HCT116 (cell line): ENCODE results near the gene RGS6. TPM values are rescaled to one million over a fixed set of nuclear protein-coding genes. Genes with fewer than 3 reads are reported as not detected.

ENCODE experiments used
- ATAC-seq: fragments of 200-7000 bp; cut with Tn5 transposase; 2 replicates; pipeline ENCODE4 v1.9.1; 2020; ENCODE audit warnings: mild to moderate bottlenecking, moderate library complexity
- BruUV-seq: library from RNA; stranded (reverse); fragments of 400-500 nt; replicated peaks from 2 replicates; lab custom pipeline; 2021; lab: Mats Ljungman, UMichigan
- CTCF ChIA-PET: fragments of 300-600 bp; sonication (Branson Sonifier 250); formaldehyde crosslinking; loops from one replicate; lab custom pipeline; 2021; ENCODE audit warnings: antibody characterized with exemption; lab: Charles Lee
- POLR2A ChIA-PET: fragments of 300-600, 350-600 bp; sonication (Branson Sonifier 250); formaldehyde crosslinking; loops from one replicate; lab custom pipeline; 2021; ENCODE audit warnings: antibody characterized with exemption; lab: Charles Lee
- RAD21 ChIA-PET, 2 experiments: fragments of 300-600 bp; sonication (Branson Sonifier 250); formaldehyde crosslinking; loops; one replicate each; lab custom pipeline; 2023; ENCODE audit warnings: low total read pairs in 2 of 2; ENCODE audit not compliant: uncharacterized antibody in 2 of 2, unreplicated experiment in 2 of 2, low non-redundant PET in 1 of 2; lab: Charles Lee
- DNase-seq: peaks from one replicate; pipeline ENCODE4 v3.0.0-alpha.2; 2010; ENCODE audit warnings: low read depth, low spot score
- H2AFZ ChIP-seq: fragments of 200-600 bp; shearing (Covaris generic), sonication (generic); 2 replicates; pipeline ENCODE4 v1.6.1; 2017; ENCODE audit warnings: low read depth, mixed run types, mixed read lengths, antibody characterized with exemption, low read length; ENCODE audit not compliant: poor library complexity, severe bottlenecking
- H3K27ac ChIP-seq: 2 replicates; pipeline ENCODE4 v1.5.1; 2012; ENCODE audit warnings: low read depth, low read length
- H3K27me3 ChIP-seq: fragments of 200-600 bp; sonication (generic); 2 replicates; pipeline ENCODE4 v1.6.1; 2016; ENCODE audit warnings: mixed run types, low read length, mixed read lengths; ENCODE audit not compliant: insufficient read depth
- H3K36me3 ChIP-seq, 2 experiments: fragments of 200-500 bp in 1 of 2; fragments of 200-600 bp in 1 of 2; sonication (Bioruptor generic) in 1 of 2; sonication (generic) in 1 of 2; 2 replicates each; pipeline versions ENCODE4 v1.5.1 to v1.6.1; 2014 to 2016; ENCODE audit warnings: low read length in 2 of 2, inconsistent platforms in 1 of 2, mixed read lengths in 1 of 2, mixed run types in 1 of 2; ENCODE audit not compliant: insufficient read depth in 2 of 2, control insufficient read depth in 1 of 2
- H3K4me1 ChIP-seq, 2 experiments: fragments of 200-600 bp in 1 of 2; sonication (generic) in 1 of 2; 2 replicates each; pipeline versions ENCODE4 v1.5.1 to v1.6.1; 2012 to 2017; ENCODE audit warnings: low read length in 2 of 2, inconsistent platforms in 1 of 2, mild to moderate bottlenecking in 1 of 2, mixed read lengths in 1 of 2, mixed run types in 1 of 2, moderate library complexity in 1 of 2; ENCODE audit not compliant: insufficient read depth in 2 of 2, control insufficient read depth in 1 of 2
- H3K4me2 ChIP-seq: fragments of 200-600 bp; sonication (generic); 2 replicates; pipeline ENCODE4 v1.6.1; 2017; ENCODE audit warnings: mixed run types, low read length, mixed read lengths
- H3K4me3 ChIP-seq, 2 experiments: fragments of 200-600 bp in 1 of 2; sonication (generic) in 1 of 2; replicated peaks in 1 of 2; 2 replicates each; pipeline ENCODE4 v1.5.1; 2011 to 2016; ENCODE audit warnings: low read length in 2 of 2, control low read depth in 1 of 2, low read depth in 1 of 2, mild to moderate bottlenecking in 1 of 2, mixed read lengths in 1 of 2, mixed run types in 1 of 2
- H3K79me2 ChIP-seq: fragments of 200-600 bp; sonication (generic); 2 replicates; pipeline ENCODE4 v1.6.1; 2017; ENCODE audit warnings: mild to moderate bottlenecking, mixed run types, low read length, moderate library complexity, mixed read lengths; ENCODE audit not compliant: insufficient read depth
- H3K9ac ChIP-seq: fragments of 200-600 bp; sonication (generic); 2 replicates; pipeline ENCODE4 v1.6.1; 2016; ENCODE audit warnings: low read length, mixed read lengths
- H3K9me2 ChIP-seq: fragments of 200-600 bp; sonication (generic), shearing (Covaris generic); 2 replicates; pipeline ENCODE4 v1.6.1; 2017; ENCODE audit warnings: mixed run types, mild to moderate bottlenecking, moderate library complexity; ENCODE audit not compliant: insufficient read depth
- H3K9me3 ChIP-seq, 2 experiments: fragments of 200-500 bp in 1 of 2; fragments of 200-600 bp in 1 of 2; sonication (Bioruptor generic) in 1 of 2; sonication (generic) in 1 of 2; 2 replicates each; pipeline ENCODE4 v1.6.1; 2014 to 2017; ENCODE audit warnings: low read length in 2 of 2, mixed read lengths in 2 of 2, inconsistent platforms in 1 of 2, low read depth in 1 of 2, mild to moderate bottlenecking in 1 of 2, mixed run types in 1 of 2, moderate library complexity in 1 of 2; ENCODE audit not compliant: control insufficient read depth in 1 of 2, insufficient read depth in 1 of 2
- H4K20me1 ChIP-seq: fragments of 200-600 bp; sonication (generic), shearing (Covaris generic); 2 replicates; pipeline ENCODE4 v1.6.1; 2017; ENCODE audit warnings: mixed run types, mild to moderate bottlenecking, moderate library complexity; ENCODE audit not compliant: insufficient read depth
- CBX3 ChIP-seq: IDR thresholded peaks from 2 replicates; pipeline ENCODE4 v1.6.1; 2012; ENCODE audit warnings: low read depth
- EGR1 ChIP-seq: IDR thresholded peaks from 2 replicates; pipeline ENCODE4 v1.6.1; 2012; ENCODE audit warnings: low read depth
- FOSL1 ChIP-seq: IDR thresholded peaks from 2 replicates; pipeline ENCODE4 v1.6.1; 2012; ENCODE audit warnings: low read depth
- POLR2A ChIP-seq: IDR thresholded peaks from 2 replicates; pipeline ENCODE4 v1.7.0; 2011; ENCODE audit warnings: borderline replicate concordance; ENCODE audit not compliant: insufficient read depth, insufficient read length; ENCODE audit errors: extremely low read depth
- POLR2AphosphoS5 ChIP-seq: IDR thresholded peaks from 2 replicates; pipeline ENCODE4 v1.6.1; 2011; ENCODE audit warnings: mild to moderate bottlenecking, low read depth, low read length, moderate library complexity
- SRF ChIP-seq: IDR thresholded peaks from 2 replicates; pipeline ENCODE4 v1.6.1; 2012; ENCODE audit warnings: low read depth
- YY1 ChIP-seq: IDR thresholded peaks from 2 replicates; pipeline ENCODE4 v1.6.1; 2011; ENCODE audit warnings: low read length, low read depth, moderate library complexity, mild to moderate bottlenecking; ENCODE audit not compliant: insufficient replicate concordance; ENCODE audit errors: extremely low read depth
- ZNF274 ChIP-seq: fragments of 200-500 bp; sonication (Bioruptor generic); IDR thresholded peaks from 2 replicates; pipeline ENCODE4 v1.6.1; 2014; ENCODE audit warnings: mild to moderate bottlenecking, low read depth, low read length, inconsistent platforms
- intact Hi-C: fragments of 100-400 bp; cut with micrococcal nuclease; formaldehyde crosslinking; loops from 2 replicates; pipeline ENCODE4 v1.10.0; 2022
- total RNA-seq: library from RNA; stranded (reverse); gene quantifications from one replicate; pipeline ENCODE4 v1.2.1, GENCODE V29; 2021; ENCODE audit not compliant: unreplicated experiment
- TF ChIP-seq, protein P1 (sequence below): IDR thresholded peaks from 2 replicates; pipeline ENCODE4 v1.6.1; 2012
- TF ChIP-seq, protein P2 (sequence below), 3 experiments: fragments of 200-600 bp in 1 of 3; sonication (generic) in 1 of 3; IDR thresholded peaks in 2 of 3; conservative IDR thresholded peaks in 1 of 3; 2 replicates each; pipeline ENCODE4 v1.5.1; 2012 to 2017; ENCODE audit warnings: low read depth in 2 of 3, low read length in 2 of 3, antibody characterized with exemption in 1 of 3, borderline replicate concordance in 1 of 3, control low read depth in 1 of 3, mild to moderate bottlenecking in 1 of 3, mixed read lengths in 1 of 3, mixed run types in 1 of 3, moderate library complexity in 1 of 3; ENCODE audit not compliant: insufficient read depth in 1 of 3
- TF ChIP-seq, protein P3 (sequence below): IDR thresholded peaks from 2 replicates; pipeline ENCODE4 v1.6.1; 2011; ENCODE audit warnings: mild to moderate bottlenecking, low read length, moderate library complexity; ENCODE audit not compliant: insufficient replicate concordance; ENCODE audit errors: extremely low read depth

The RGS6 gene
- total RNA-seq, 1 experiment from 2014 or later = 4.7 TPM

DNA sequence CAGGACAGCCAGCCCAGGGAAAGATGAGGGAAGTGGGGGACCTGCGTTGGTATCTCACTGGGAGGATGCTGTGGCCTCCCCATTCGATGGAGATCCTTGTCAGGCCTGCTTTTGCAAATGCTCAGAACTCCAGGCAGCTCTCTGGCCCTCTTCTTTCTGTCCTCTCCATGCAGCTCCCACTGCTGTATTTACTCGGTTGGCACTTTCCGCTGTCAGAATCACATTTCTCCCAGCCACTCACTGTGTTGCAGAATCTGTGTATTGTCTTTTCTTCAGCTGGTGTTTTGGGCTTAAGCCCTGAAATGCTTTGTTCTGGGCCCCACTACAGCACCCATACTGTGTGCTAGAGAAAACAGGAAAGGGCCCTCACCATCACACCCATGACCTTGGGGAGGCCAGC, 401.1 kb downstream of the RGS6 start:
- no peak for TF ChIP-seq POLR2A
- no peak for TF ChIP-seq EGR1
- TF ChIP-seq ZNF274 = no peak
- TF ChIP-seq, protein P1, sequence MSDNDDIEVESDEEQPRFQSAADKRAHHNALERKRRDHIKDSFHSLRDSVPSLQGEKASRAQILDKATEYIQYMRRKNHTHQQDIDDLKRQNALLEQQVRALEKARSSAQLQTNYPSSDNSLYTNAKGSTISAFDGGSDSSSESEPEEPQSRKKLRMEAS = no peak
- no peak for TF ChIP-seq CBX3
- Histone ChIP-seq H3K36me3 (no peaks in the 10 kb centered on the region), H4K20me1 (no peaks in the 10 kb centered on the region), H3K27me3 (peaks cover 4% of the 10 kb centered on the region; the same call in 1 of the 2 replicates), H3K9me3 (no peaks in the 10 kb centered on the region), H3K4me2 (no peak overlapping the region), H2AFZ (no peak overlapping the region), H3K27ac (no peak overlapping the region), H3K9me2 (no peaks in the 10 kb centered on the region), H3K4me3 (no peak overlapping the region), H3K9ac (no peak overlapping the region), H3K79me2 (no peaks in the 10 kb centered on the region), H3K4me1 (no peaks in the 10 kb centered on the region)
- no TSS peak for BruUV-seq
- ChIA-PET RAD21 (no interaction called here), POLR2A (no interaction called here), CTCF (no interaction called here)
- DNase-seq = no peak
- no peak for ATAC-seq
- intact Hi-C loops = no loop called here

DNA sequence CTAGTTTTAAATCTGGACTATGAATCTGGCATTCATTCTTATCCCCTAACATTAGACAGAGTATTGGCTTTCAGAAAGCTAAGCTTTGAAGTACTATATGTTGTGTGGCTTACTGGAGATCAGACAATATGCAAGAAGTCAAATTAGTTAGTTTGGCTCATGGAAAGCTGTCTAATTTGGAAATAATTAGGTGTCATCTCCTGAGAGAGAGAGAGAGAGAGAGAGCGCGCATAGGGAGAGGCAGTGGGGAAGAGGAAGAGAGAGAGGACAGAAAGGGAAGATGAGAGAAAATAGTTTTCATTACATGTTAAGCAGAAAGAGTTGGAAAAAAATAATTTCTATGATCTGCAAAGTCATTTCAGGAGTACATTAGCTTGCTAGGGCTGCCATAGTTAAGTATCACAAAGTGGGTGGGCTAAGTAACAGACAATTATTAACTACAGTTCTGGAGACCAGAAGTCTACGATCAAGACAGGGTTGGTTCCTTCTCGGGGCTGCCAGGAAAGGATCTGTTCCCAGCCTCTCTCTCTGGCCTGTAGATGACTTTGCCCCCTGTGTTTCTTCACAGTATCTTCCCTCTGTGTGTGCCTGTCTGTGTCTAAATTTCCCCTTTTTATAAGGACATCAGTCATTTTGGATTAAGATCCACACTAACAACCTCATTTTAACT, 404.2 kb downstream of the RGS6 start:
- Histone ChIP-seq H3K27ac (no peak overlapping the region), H4K20me1 (no peaks in the 10 kb centered on the region), H3K79me2 (no peaks in the 10 kb centered on the region), H3K4me2 (no peak overlapping the region), H3K9me3 (no peaks in the 10 kb centered on the region), H2AFZ (no peak overlapping the region), H3K4me1 (no peaks in the 10 kb centered on the region), H3K9me2 (no peaks in the 10 kb centered on the region), H3K36me3 (no peaks in the 10 kb centered on the region), H3K9ac (no peak overlapping the region), H3K4me3 (no peak overlapping the region), H3K27me3 (peaks cover 4% of the 10 kb centered on the region; the same call in 1 of the 2 replicates)
- ChIA-PET RAD21 (no interaction called here), CTCF (no interaction called here), POLR2A (no interaction called here)
- TF ChIP-seq POLR2AphosphoS5 (no peak), YY1 (no peak), SRF (no peak), CBX3 (no peak), EGR1 (no peak), FOSL1 (no peak), POLR2A (no peak)
- TF ChIP-seq, protein P1 = no peak
- TF ChIP-seq, protein P2, sequence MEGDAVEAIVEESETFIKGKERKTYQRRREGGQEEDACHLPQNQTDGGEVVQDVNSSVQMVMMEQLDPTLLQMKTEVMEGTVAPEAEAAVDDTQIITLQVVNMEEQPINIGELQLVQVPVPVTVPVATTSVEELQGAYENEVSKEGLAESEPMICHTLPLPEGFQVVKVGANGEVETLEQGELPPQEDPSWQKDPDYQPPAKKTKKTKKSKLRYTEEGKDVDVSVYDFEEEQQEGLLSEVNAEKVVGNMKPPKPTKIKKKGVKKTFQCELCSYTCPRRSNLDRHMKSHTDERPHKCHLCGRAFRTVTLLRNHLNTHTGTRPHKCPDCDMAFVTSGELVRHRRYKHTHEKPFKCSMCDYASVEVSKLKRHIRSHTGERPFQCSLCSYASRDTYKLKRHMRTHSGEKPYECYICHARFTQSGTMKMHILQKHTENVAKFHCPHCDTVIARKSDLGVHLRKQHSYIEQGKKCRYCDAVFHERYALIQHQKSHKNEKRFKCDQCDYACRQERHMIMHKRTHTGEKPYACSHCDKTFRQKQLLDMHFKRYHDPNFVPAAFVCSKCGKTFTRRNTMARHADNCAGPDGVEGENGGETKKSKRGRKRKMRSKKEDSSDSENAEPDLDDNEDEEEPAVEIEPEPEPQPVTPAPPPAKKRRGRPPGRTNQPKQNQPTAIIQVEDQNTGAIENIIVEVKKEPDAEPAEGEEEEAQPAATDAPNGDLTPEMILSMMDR (IDR thresholded peaks at IDR 0.05 in 2 of 3, conservative IDR thresholded peaks at IDR 0.05 in 1 of 3; ENCODE audit: borderline replicate concordance in 1 of 3, insufficient read depth in 1 of 3, low read depth in 2 of 3, low read length in 2 of 3) = no peak
- TF ChIP-seq, protein P3, sequence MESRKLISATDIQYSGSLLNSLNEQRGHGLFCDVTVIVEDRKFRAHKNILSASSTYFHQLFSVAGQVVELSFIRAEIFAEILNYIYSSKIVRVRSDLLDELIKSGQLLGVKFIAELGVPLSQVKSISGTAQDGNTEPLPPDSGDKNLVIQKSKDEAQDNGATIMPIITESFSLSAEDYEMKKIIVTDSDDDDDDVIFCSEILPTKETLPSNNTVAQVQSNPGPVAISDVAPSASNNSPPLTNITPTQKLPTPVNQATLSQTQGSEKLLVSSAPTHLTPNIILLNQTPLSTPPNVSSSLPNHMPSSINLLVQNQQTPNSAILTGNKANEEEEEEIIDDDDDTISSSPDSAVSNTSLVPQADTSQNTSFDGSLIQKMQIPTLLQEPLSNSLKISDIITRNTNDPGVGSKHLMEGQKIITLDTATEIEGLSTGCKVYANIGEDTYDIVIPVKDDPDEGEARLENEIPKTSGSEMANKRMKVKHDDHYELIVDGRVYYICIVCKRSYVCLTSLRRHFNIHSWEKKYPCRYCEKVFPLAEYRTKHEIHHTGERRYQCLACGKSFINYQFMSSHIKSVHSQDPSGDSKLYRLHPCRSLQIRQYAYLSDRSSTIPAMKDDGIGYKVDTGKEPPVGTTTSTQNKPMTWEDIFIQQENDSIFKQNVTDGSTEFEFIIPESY = no peak
- BruUV-seq = no TSS peak
- intact Hi-C loops = no loop called here
- ATAC-seq = no peak
- DNase-seq = no peak
